NOMO-1 treated with DMSO at 0.1 percent for 48 hours (cell line): ENCODE results near the gene RNF5.
"Not testable (repeated sequence)": the region's sequence is repeated elsewhere in the genome, so short reads cannot be mapped to it uniquely, and the experiment has no call there.

Source experiments
- DNase-seq: peaks from one replicate; lab custom pipeline; 2025; ENCODE audit not compliant: unreplicated experiment; lab: John Stamatoyannopoulos, UW

RNF5 gene

DNA sequence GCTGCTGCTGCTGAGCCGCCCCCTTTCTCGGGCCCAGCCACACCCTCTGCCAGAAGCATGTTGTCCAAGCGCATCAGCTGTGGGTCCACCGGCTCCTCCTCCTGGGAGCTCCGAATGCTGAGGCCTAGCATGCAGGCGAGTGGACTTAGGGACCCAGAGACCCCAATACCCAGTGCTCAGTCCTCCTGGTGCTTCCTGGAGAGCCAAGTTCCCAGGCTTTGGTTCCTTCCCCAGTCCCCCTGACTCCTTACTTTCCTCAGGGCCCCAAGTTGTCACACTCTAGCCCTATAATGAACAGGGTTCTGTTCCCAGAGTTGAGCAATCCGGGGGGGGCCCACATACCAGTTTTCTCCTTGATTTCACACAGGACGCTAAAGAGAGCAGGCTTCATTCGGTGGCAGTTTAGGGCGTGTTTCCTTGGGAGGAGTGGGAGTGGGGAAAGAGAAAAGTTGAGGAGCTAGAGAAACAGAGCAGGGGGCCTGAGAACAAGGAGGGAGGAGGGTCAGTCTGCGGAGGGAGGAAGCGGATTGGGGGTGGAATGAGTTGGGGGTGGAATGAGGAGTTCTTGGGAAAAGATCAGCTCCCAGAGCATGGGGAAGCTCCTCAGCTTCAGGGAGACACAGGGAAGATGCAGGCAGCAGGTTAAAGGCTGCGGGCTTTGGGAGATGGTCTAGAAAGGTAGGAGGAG lies 10.3 kb downstream of the RNF5 start:
- DNase-seq = no peak

DNA sequence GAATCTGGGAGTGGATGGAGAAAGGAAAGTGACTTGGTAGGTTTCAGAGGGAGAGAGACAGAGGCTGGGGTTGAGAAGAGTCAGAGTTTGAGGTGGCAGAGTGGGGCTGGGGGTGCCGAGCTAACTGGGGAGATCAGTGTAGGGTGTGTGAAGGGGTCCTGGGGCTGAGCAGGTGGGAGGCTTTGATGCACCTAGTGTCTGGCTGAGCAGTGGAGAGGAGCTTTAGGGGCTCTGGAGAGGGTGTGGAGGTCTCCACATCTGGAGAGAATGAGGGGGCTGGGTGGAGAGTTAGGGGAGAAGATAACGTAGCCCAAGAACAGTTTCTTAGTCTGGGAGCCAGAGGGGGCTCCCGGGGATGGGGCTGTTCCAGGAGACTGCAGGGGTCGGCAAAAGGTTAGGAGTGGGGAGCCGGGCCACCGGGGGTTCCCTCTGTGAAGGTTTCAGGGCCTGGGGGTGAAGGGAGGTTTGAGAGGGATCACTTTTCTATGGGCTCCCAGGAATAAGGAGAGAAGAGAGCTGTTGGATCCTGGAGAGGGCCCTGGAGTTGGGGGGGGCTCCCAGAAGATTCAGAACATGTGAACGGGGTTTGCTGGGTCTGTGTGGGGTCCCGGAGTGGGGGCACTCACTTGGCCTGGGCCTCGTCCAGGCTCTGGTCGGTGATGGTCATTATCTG lies 11.0 kb downstream of the RNF5 start:
- no peak for DNase-seq

DNA sequence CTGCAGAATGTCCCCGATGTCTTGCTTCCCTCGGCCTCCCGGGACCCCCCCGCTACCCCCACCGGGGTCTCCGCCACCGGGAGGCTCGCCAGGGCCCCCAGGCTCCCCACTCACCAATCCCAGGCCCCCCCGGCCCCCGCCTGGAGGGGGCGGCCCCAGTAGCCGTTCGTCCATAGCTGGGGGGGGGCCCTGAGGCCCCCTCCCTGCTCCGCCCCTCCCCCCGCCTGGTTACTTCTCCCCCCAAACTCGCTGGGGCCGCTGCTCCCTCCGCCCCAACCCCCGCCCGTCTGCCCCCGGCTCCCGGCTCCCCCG lies 11.5 kb downstream of the RNF5 start:
- no peak for DNase-seq

DNA sequence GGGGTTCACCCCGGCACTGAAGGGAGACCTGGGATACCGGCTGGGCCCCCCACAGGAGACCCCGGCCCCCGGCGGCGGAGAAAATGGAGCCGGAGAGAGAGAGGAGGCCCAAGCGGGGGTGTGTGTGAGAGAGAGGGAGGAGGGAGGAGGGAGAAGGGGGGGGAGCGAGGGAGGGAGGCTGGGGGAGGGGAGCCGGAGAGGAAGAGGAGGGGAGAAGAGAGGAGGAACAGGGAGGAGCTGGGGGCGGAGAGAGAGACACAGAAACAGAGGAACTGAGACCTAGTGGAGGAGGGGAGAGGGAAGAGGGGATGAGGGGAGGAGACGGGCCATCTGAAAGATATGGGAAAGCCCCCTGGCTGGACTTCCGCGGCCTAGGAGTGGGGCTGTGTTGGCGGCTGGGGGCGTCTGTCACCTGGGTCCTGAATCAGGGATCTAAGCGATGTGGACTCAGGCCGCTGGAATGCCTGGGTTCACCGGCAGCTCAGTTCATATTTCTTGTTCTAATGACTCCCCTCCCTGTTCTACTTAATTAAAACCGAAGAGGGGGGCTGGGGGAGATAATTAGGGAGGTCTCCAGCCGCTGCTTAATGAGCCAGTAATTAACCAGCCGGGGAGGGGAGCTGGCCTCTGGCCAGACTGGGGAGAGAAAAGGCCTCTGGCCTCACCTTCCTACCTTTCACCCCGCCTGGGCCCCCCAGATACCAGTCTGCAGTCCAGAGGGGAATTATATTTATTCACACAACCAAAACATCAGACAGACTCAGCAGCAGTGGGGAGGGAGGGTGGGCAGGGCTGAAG lies 12.0 kb downstream of the RNF5 start, which contains the start of gene PBX2:
Gene PBX2, minus strand, starts transcription at position 149 of the 798 bp plus-strand sequence. CDS start 287 bp downstream, outside the sequence.
- DNase-seq = peak; percentile 95

DNA sequence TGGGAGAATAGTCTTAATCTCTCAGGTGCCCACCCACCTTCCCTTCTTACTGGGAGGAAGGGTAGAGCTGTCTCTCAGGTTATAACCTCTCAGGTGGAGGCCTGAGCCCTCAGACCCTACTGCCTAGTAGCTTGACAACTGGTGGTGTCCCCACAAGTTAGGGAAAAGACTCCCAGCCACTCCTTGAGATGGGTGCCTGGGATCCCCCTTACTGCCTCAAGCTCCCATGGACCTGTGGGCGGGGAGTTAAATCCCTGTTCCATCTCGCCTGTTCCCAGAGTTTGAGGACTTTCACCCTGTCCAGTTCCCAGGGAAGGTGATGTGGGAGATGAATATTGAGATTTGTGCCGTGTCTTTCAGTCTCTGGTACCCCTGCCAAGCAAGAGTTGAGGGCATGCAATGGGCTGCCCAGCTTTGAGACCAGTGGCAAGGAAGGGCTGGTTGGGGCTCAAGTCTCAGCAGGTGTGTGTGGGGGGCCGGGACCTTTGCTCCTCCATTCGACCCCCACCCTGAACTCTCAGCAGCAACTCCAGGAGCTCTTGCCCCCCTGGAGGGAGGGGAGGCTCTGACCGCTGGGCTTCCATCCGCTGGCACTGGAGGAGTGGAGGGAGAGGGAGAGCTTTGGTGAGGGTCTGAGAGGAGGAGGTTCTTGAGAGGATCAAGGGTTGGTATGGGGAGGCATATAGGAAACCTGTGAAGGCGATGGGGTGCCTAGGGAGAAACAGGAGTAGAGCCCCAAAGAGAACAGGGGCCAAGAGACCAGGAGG lies 12.9 kb downstream of the RNF5 start:
- no peak for DNase-seq

DNA sequence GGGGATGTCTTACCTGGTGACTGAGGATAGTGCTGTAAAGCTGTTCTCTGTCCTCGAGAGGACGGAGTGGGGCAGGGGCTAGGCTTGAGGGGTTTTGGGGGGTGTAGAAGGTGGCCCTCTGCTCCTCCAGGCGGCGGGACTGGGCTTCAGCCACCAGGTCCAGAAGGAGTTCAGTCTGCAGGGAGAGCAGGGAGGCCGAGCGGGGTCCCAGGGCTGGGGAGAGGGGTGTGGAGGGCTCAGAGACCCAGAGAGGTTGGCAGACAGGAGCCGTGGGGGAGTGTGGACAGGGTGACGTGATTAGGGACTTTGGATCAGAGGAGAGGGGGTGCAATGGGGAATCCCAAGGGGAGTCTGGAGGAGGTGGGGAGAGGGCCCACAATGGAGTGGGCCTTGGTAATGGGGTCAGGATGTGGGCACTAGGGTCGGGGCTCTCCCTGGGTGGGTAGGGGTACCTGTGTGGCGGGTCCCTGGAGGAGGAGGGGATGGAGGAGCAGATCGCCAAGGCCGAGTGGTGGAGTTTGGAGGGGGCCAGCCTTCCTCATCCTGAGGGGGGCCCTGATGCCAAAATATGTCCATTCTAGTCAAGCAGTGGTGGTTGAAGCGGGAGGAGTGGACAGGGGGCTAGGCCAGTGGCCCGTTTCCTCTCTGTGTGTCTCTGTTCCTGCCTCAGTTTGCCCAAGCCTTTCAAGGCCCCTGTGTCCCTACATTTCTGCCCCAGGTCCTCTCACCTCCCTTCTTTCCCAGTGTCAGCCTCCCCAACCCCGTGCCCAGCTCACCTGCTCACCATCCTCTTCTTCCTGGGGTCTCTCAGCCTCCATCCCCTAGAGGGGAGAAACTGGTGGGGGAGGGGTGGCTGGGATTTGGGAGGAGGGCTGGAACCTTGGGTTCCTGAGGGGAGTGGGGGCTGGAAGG lies 13.7 kb downstream of the RNF5 start:
- DNase-seq = no peak

DNA sequence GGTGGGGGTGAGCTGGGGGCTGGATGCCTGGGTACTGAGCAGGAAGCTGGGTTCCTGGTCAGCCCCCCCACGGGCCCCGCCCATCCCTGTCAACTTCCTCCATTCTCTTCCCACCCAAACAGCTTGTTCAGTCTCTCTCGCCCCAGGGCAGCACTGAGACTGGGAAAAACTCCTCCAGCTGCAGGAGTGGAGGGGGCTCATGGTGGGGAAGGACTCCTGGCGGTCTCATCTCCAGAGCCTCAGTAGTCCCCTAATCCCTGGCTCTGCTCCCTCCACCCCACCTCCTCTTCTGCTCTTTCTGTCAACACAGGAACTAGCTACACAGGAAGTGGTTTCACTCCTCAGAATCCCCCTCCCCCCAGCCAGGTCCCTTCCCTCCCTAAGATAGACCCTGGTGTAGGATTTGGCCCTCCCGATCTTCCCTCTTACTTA lies 14.4 kb downstream of the RNF5 start, which contains the start of gene GPSM3:
Gene GPSM3, minus strand, starts transcription at position 36 of the 432 bp plus-strand sequence. CDS start 130 bp downstream, outside the sequence.
- peak; percentile 75 for DNase-seq

DNA sequence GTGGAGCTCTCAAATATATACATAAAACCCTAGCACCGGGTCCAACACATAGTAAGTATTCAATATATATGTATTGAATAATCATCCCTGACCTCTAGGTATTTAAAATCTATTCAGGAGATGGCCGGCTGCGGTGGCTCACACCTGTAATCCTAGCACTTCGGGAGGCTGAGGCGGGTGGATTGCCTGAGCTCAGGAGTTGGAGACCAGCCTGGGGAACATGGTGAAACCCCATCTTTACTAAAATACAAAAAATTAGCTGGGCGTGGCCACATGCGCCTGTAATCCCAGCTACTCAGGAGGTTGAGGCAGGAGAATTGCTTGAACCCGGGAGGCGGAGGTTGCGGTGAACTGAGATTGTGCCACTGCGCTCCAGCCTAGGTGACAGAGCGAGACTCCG lies 14.9 kb downstream of the RNF5 start:
- DNase-seq = not testable (repeated sequence)

DNA sequence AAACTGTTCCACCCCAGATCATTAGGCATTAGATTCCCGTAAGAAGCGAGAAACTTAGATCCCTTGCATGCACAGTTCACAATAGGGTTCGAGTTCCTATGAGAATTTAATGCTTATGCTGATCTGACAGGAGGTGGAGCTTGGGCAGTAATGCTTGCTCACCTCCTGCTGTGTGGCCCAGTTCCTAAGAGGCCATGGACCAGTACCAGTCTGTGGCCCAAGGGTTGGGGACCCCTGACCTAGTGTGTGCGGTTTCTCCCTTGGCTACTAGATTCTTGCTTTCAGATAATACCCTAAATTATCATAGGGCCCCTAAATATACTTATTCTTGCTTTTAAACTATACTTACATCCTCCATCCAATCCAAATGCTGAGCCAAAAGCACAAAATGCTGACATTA lies 16.2 kb downstream of the RNF5 start:
- DNase-seq = no peak

DNA sequence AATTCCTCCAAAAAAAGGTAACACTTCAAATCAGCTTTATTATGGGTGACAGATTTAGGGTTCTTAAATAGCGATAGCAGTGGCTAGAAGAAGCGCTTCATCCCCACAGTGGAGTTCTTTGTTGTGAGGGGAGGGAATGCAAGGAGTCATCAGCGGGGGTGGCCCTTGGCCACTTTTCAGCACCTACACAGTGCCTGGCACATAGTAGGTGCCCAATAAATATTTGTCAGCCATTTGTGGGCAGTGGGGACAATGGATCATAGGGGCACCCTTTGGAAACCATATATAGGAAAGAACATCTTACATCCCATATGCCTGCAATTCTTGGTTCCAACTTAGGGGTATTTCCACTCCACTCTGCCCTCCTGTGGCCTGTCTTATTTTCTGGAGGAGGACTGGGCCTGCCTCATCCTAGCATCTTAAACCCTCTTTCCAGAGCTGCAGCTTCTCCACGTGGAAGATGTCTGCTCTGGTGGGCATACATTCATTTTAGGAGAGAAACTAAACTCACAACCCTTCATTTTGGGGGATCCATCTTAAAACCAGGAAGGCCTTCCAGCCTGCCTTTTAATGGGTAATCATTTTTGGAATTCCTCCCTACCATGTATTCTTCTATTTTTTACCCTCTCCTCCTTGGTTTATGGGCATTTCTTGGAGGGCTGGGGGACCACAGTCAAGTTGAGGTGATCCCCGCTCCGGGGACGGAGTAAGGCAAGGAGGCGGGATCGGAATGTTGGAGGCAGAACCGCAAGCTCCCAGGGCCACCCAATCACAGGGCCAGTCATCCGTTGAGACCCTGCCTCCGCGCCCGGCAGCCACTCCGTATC lies 16.8 kb downstream of the RNF5 start:
- peak; percentile 58 for DNase-seq

DNA sequence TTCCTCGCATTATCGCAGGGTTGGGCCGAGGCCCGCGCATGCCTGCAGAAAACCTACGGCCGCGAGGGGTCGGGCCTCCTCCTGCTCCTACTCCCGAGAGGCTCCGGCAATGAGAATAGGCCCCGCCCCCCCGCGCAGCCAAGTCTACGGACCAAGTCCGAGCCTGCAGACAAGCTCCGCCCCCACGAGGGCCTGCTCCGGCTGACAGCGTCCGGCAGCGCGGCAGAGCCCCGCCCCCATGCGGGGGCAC lies 17.4 kb downstream of the RNF5 start:
- DNase-seq = peak; percentile 98

DNA sequence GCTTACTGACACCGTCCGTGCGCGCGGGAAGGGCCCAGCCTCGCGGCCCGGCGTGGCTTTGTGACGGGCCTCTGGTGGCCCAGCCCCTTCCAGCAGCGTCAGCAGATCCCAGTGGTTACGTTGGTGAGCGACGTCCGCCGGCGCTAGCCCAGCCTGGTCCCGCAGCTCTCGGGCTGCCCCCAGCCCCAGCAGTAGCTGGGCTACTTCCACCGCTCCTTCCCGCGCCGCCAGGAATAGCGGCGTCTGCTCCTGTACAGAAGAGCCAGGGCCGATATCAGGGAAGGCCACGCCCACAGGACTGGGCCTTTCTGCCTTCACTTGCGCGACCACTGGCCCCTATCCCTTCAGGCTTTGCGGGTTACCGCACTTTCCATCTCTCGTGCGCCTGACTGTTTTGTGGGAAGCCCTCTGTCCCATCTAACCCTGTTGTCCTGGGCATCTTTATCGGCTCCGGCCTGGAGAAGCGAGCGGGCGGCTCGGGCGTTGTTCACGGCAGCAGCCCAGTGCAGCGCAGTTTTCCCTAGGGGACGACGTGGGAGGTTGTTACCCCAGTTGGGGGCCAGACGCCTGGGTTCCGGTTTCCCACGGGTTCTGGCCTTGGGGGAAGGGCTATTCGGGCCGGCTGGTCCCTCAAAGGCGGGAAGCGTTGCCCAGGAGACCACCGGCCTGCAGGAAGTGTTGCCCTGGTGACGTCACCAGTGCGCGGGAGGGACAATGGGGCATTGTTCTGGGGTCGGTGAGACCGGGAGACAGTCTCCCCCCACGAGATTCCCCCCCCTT lies 17.9 kb downstream of the RNF5 start:
- peak; percentile 21 for DNase-seq

DNA sequence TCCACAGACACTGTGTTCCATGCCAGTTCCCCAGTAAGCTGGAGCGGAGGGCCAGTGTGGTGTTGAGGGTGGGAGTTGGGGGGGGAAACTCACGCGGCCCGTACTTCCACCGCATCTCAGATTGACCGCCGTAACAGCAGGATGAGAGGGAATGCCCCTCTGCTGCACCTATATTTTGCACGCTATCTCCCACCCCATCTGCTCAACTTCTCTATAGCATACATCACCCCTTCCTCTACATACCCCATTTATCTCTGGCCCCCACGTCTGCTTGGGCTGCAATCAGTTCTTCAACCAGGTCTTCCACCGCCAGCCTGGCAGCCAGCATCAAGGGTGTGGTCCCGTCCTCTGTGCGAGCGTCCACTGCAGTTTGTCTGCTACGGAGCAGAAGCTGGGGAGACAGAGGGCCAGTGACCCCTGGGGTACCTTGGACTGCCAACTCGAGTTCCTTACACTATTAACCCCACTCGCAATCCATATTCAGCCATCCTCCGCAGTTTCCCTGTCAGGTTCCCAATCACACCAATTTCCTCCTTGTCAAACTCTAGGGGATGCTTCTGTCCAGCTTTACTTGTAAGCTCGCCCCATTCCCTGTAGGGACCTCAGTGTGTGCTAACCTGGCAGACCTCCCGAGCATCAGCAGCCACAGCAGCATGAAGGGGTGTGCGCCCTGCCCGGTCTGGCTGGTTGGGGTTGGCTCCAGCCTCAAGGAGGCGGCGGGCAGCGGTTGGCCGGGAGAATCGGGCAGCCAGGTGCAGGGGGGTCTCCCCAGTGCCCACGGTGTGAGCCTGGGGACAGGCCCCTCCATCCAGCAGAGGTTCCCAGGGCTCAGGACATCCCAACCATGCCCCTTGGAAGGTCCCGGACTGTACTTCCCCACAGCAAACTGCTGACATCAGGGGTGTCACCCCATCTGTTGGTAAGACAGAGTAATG lies 18.7 kb downstream of the RNF5 start:
- DNase-seq = peak; percentile 11

DNA sequence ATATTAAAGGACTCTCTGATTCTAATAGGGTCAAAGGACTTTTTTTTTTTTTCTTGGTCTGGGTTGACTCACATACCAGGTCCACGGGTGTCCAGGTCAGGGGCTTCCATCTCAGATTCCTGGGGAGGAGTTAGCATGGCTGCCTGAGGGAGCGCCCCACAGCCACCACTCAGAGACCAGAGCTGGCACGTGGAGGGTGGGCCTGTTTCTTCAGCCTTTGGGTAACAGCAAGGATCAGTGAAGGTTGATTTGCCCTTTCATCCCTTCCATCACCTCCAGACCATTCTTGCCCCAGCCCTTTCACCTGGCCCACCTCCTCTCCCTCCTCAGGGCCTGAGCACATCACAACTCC lies 20.1 kb downstream of the RNF5 start:
- no peak for DNase-seq

DNA sequence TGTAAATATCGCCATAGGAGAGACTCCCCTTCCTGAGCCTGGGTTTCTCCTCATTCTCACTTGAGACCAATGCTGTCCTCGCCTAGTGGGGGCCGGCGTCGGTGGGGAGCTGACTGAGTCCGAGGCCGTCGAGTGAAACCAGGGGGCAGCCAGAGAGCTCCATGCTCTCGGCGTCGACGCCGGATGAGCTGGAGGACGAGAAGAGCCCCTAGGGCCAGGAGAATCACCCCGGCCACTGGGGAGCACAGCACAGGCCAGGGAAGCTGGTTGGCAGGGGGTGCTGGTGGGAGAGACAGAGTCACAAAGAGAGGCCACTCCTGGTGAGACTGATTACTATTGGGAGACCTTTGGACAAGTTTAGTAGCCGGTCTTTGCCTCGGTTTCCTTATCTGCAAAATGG lies 20.7 kb downstream of the RNF5 start:
- no peak for DNase-seq

DNA sequence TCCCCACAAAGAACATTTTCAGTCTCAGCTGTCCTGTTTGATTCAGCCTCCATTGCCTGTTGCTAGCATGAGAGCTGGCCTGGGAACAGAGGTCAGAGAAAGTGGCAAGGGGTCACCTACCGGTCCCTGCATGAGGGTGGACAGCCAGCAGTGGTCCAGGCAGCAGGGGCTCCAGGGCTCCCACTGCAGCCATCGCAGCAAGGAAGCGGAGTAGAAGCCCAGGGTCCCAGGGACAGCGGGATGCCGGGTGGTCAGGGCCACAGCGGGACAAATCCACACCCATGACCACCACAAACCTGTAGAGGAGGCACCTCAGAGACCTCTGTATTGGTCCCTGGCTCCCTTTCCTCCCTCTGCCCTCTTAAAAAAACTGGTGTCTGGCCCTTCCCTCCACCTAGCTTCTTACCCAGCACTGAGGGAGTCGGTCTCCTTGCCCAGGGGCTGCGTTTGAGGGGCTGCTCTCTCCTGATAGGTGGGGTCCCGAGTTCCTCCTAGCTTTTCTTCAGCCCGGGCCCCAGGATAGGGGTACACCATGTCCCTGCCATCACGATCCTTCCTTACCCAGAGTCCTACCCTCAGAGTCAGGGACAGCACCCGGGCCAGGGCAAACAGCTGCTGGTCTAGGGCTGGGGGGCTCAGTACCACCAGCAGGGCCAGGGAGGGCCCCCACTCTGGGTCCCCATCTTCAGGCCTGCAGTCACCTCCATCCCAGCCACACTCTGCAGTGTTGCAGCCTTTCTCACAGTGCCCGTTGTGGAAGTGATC lies 22.7 kb downstream of the RNF5 start:
- DNase-seq = no peak

DNA sequence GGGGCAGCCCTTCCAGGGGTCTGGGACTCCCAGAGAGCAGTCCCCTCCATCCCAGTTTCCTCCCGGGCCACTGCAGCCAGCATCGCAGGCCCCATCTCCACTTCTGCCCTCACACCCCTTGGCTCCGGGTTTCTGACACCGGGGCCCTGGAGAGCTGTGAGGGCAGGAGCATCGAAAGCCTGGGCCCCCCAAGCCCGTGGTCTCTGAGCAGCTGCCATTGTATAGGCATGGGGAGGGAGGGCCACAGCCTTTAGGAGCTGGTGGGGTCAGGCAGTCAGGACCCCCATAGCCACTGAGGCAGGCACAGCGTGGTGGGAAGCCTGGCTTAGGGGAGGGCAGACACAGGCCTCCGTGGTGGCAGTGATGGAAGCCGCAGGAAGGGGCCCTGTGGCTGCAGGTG lies 24.0 kb downstream of the RNF5 start:
- no peak for DNase-seq
